ENCODE measurements around the gene C3orf70.

The C3orf70 gene

DNA sequence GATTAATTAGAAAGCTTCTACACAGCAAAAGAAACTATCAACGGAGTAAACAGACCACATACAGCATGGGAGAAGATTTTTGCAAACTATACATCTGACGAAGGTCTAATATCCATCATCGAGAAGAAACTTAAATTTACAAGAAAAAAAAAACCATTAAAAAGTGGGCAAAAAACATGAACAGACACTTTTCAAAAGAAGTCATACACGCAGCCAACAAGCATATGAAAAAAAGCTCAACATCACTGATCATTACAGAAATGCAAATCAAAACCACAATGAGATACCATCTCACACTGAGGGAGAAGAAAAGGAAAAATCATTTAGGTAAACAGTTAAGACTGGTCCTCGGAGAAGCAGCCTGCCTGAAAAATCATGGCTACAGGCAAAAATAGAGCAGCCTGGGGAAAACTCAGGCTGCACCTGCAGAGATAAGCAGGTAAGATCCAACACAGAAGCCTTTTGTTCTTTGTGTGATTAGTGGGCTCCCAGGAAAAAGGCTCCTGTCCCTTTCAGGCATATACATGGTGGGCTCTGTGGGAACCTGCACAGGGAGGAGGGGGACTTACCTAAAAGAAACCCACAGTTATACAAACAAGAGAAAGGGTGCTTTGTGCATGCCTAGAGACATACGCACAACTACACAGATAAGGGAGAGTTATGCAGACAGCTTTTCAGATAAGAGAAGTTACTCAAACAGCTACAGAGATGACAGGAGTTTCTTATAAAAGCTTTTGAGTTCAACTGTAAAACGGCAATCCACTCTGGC is 49.3 kb downstream of the C3orf70 start:
- TF ChIP-seq, protein P1, sequence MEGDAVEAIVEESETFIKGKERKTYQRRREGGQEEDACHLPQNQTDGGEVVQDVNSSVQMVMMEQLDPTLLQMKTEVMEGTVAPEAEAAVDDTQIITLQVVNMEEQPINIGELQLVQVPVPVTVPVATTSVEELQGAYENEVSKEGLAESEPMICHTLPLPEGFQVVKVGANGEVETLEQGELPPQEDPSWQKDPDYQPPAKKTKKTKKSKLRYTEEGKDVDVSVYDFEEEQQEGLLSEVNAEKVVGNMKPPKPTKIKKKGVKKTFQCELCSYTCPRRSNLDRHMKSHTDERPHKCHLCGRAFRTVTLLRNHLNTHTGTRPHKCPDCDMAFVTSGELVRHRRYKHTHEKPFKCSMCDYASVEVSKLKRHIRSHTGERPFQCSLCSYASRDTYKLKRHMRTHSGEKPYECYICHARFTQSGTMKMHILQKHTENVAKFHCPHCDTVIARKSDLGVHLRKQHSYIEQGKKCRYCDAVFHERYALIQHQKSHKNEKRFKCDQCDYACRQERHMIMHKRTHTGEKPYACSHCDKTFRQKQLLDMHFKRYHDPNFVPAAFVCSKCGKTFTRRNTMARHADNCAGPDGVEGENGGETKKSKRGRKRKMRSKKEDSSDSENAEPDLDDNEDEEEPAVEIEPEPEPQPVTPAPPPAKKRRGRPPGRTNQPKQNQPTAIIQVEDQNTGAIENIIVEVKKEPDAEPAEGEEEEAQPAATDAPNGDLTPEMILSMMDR (IDR thresholded peaks at IDR 0.05): no peak

GRCh38 chr3:185094697-185095096 is 58.2 kb downstream of the C3orf70 start:
- Mint-ChIP-seq H3K4me3 (no peak overlapping the region), H3K27me3 (ENCODE audit: low read depth, poor library complexity) (peaks cover 6% of the 10 kb centered on the region), H3K27ac (peak overlapping the region; percentile 50), H3K4me1 (peaks cover 12% of the 10 kb centered on the region), H3K9me3 (peaks cover 10% of the 10 kb centered on the region), H3K36me3 (ENCODE audit: low read depth) (peaks cover 22% of the 10 kb centered on the region)
- DNase-seq: no peak
- TF ChIP-seq, protein P1 (IDR thresholded peaks at IDR 0.05): no peak

More for the DNA sequence above, 49.3 kb downstream of the C3orf70 start:
- Mint-ChIP-seq H3K4me1 (no peaks in the 10 kb centered on the region), H3K27me3 (ENCODE audit: low read depth, poor library complexity) (peaks cover 17% of the 10 kb centered on the region), H3K9me3 (peaks cover 80% of the 10 kb centered on the region), H3K27ac (no peak overlapping the region), H3K36me3 (ENCODE audit: low read depth) (peaks cover 84% of the 10 kb centered on the region), H3K4me3 (no peak overlapping the region)
- no peak for DNase-seq

GRCh38 chr3:185093116-185093515 is 59.7 kb downstream of the C3orf70 start:
- Mint-ChIP-seq H3K27me3 (ENCODE audit: low read depth, poor library complexity) (peaks cover 6% of the 10 kb centered on the region), H3K4me3 (no peak overlapping the region), H3K36me3 (ENCODE audit: low read depth) (peaks cover 12% of the 10 kb centered on the region), H3K4me1 (peaks cover 12% of the 10 kb centered on the region), H3K9me3 (no peaks in the 10 kb centered on the region), H3K27ac (peak overlapping the region; percentile 0)
- TF ChIP-seq, protein P1 (IDR thresholded peaks at IDR 0.05): no peak
- no peak for DNase-seq

- Mint-ChIP-seq H3K4me1 (peaks cover 18% of the 10 kb centered on the region), H3K27me3 (ENCODE audit: low read depth, poor library complexity) (peaks cover 5% of the 10 kb centered on the region), H3K9me3 (no peaks in the 10 kb centered on the region), H3K36me3 (ENCODE audit: low read depth) (peaks cover 10% of the 10 kb centered on the region), H3K27ac (no peak overlapping the region), H3K4me3 (no peak overlapping the region)
- TF ChIP-seq, protein P1 (IDR thresholded peaks at IDR 0.05): no peak
- no peak for DNase-seq
Observed at GRCh38 chr3:185090811-185091210, 62.0 kb downstream of the C3orf70 start.

DNA sequence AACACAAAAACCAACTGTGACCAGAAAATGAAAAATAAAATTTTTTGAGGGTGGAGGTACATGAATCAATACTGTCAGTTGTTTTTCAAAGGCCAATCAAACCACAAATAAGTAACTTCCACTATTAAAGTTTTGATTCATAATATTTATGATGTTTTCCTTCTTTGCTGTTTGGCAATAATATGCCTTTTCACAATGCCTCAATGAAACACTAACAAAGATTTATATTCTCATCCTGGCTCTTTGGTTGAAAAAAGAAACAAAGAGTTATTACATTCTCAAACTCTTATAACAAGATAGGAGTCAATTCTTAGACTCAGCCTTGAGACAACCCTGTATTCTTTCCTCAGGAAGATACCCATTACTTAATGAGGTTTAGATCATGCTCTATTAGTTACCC is 63.1 kb downstream of the C3orf70 start:
- TF ChIP-seq, protein P1 (IDR thresholded peaks at IDR 0.05): no peak
- Mint-ChIP-seq H3K4me1 (peaks cover 16% of the 10 kb centered on the region), H3K4me3 (no peak overlapping the region), H3K36me3 (ENCODE audit: low read depth) (peaks cover 10% of the 10 kb centered on the region), H3K27ac (no peak overlapping the region), H3K9me3 (no peaks in the 10 kb centered on the region), H3K27me3 (ENCODE audit: low read depth, poor library complexity) (peaks cover 13% of the 10 kb centered on the region)
- no peak for DNase-seq

- Mint-ChIP-seq H3K36me3 (ENCODE audit: low read depth) (peaks cover 10% of the 10 kb centered on the region), H3K4me3 (no peak overlapping the region), H3K27me3 (ENCODE audit: low read depth, poor library complexity) (peaks cover 14% of the 10 kb centered on the region), H3K9me3 (no peaks in the 10 kb centered on the region), H3K4me1 (peaks cover 14% of the 10 kb centered on the region), H3K27ac (no peak overlapping the region)
- TF ChIP-seq, protein P1 (IDR thresholded peaks at IDR 0.05): no peak
- DNase-seq: no peak
Observed at GRCh38 chr3:185089343-185089742, 63.5 kb downstream of the C3orf70 start.
